Upper lobe of left lung (tissue), 6 donors: ENCODE results near the gene FAM20A. TPM values are rescaled to one million over a fixed set of nuclear protein-coding genes. Genes with fewer than 3 reads are reported as not detected.

Source experiments
- ATAC-seq, 2 donors: fragments of 200-7000 bp; cut with Tn5 transposase; one replicate each; pipeline ENCODE4 v1.9.1; 2022; ENCODE audit warnings: mild to moderate bottlenecking in 2 of 2, moderate library complexity in 2 of 2; ENCODE audit not compliant: low FRiP score in 2 of 2
- DNase-seq, 2 donors: peaks; one replicate each; pipeline ENCODE4 v3.0.0-alpha.2; 2019 to 2020
- H3K27ac ChIP-seq, 4 donors: fragments of 200-600 bp; sonication (generic); one replicate each; pipeline ENCODE4 v1.5.1; 2016 to 2019
- H3K27me3 ChIP-seq, 4 donors: fragments of 200-600 bp; sonication (generic); one replicate each; pipeline ENCODE4 v1.5.1; 2017 to 2019
- H3K36me3 ChIP-seq, 4 donors: fragments of 200-600 bp; sonication (generic); one replicate each; pipeline ENCODE4 v1.5.1; 2016 to 2019
- H3K4me1 ChIP-seq, 4 donors: fragments of 200-600 bp; sonication (generic); one replicate each; pipeline ENCODE4 v1.5.1; 2018 to 2019
- H3K4me3 ChIP-seq, 4 donors: fragments of 200-600 bp; sonication (generic); one replicate each; pipeline ENCODE4 v1.5.1; 2017 to 2019; ENCODE audit warnings: mild to moderate bottlenecking in 2 of 4, moderate library complexity in 1 of 4
- H3K9me3 ChIP-seq, 4 donors: fragments of 200-600 bp; sonication (generic); one replicate each; pipeline ENCODE4 v1.5.1; 2018 to 2019
- CTCF ChIP-seq, 6 experiments: fragments of 450-650 bp in 4 of 6; fragments of 200-600 bp in 2 of 6; sonication (generic) in 2 of 6; IDR thresholded peaks; one replicate each; pipeline ENCODE4 v1.5.1; 2016 to 2019; ENCODE audit warnings: antibody characterized with exemption in 6 of 6
- EP300 ChIP-seq, 4 donors: sonication (generic); formaldehyde crosslinking; IDR thresholded peaks; one replicate each; pipeline ENCODE4 v1.5.1; 2017; ENCODE audit warnings: antibody characterized with exemption in 4 of 4, control low read depth in 2 of 4
- POLR2A ChIP-seq, 4 donors: fragments of 450-650 bp; IDR thresholded peaks; one replicate each; pipeline ENCODE4 v1.5.1; 2016 to 2017; ENCODE audit warnings: antibody characterized with exemption in 4 of 4, mild to moderate bottlenecking in 2 of 4
- POLR2AphosphoS5 ChIP-seq, 2 donors: sonication (generic); formaldehyde crosslinking; IDR thresholded peaks; one replicate each; pipeline ENCODE4 v1.5.1; 2017; ENCODE audit warnings: antibody characterized with exemption in 2 of 2
- WGBS, 2 donors: methylation state at CpG; one replicate each; pipeline ENCODE4 v1.1.5; 2017 to 2018; 5-methylcytosine and 5-hydroxymethylcytosine counted together
- total RNA-seq, 6 donors: library from RNA; depleted of rRNA in 4 of 6; stranded (reverse); fragments of >200 nt in 4 of 6; gene quantifications; one replicate each; pipeline versions ENCODE4 v1.1.0 to v1.2.1, GENCODE V29; 2016 to 2021
- donor health status: DM: no; HTN: no; CAD: no; lungs with moderate emphysema.
- donor health status: DM: no; HTN: yes; CAD: no; lungs with severe emphysema.

The FAM20A gene
- 100 to 1,000 TPM in 2 of 6 donors, 10 to 100 TPM in 4; 40.3 to 150 (median 59.7) TPM for total RNA-seq

GRCh38 chr17:68600931-68601564 is at the start of gene FAM20A:
Gene FAM20A, minus strand, starts transcription at chr17:68601367. Its CDS starts 701 bp downstream, at chr17:68600666.
- Histone ChIP-seq H3K9me3 (no peaks in the 10 kb centered on the region), H3K4me1 (peaks cover 22 to 41% (median 28%) of the 10 kb centered on the region in 4 donors), H3K27me3 (peaks cover 0 to 21% (median 0%) of the 10 kb centered on the region in 4 donors), H3K4me3 (peak within 1 kb of the TSS; percentile 50 to 76 (median 66)), H3K27ac (peak within 1 kb of the TSS; percentile 87 to 93 (median 90)), H3K36me3 (no peaks in the 10 kb centered on the region)
- TF ChIP-seq CTCF (IDR thresholded peaks at IDR 0.05) = no peak
- peak in 2 of 4 donors; percentile 66 to 86 for TF ChIP-seq POLR2A (IDR thresholded peaks at IDR 0.05)
- no peak for TF ChIP-seq EP300 (IDR thresholded peaks at IDR 0.05)
- peak; percentile 21 to 47 for TF ChIP-seq POLR2AphosphoS5 (IDR thresholded peaks at IDR 0.05)
- DNase-seq = peak; percentile 76 to 94
- peak; percentile 53 to 82 for ATAC-seq
- 5 to 6% methylated on average over 18 of the region's 69 CpGs for WGBS, 2 donors

GRCh38 chr17:68649324-68649723 is 48.2 kb upstream of the FAM20A start:
- H3K4me1 ChIP-seq = no peaks in the 10 kb centered on the region
- whole genome bisulfite sequencing, 2 donors = 88 to 90% methylated on average over 3 of the region's 3 CpGs

GRCh38 chr17:68646626-68647526 is 45.7 kb upstream of the FAM20A start:
- no peaks in the 10 kb centered on the region for H3K9me3 ChIP-seq
- DNase-seq (peak in 1 of 2 donors; percentile 10), ATAC-seq (no peak)
- WGBS, 2 donors = 58 to 64% methylated on average over 6 to 11 of the region's 11 CpGs
- H3K27ac ChIP-seq = no peak overlapping the region
- no peaks in the 10 kb centered on the region for H3K4me1 ChIP-seq
- H3K27me3 ChIP-seq = no peaks in the 10 kb centered on the region
- no peak for TF ChIP-seq CTCF (IDR thresholded peaks at IDR 0.05)
- no peak for TF ChIP-seq POLR2A (IDR thresholded peaks at IDR 0.05)
- TF ChIP-seq POLR2AphosphoS5 (IDR thresholded peaks at IDR 0.05) = no peak
- TF ChIP-seq EP300 (IDR thresholded peaks at IDR 0.05) = no peak
- no peaks in the 10 kb centered on the region for H3K36me3 ChIP-seq
- no peak overlapping the region for H3K4me3 ChIP-seq

More at GRCh38 chr17:68649324-68649723, 48.2 kb upstream of the FAM20A start:
- Histone ChIP-seq H3K4me3 (no peak overlapping the region), H3K36me3 (no peaks in the 10 kb centered on the region), H3K27me3 (no peaks in the 10 kb centered on the region), H3K9me3 (no peaks in the 10 kb centered on the region), H3K27ac (no peak overlapping the region)
- DNase-seq (no peak), ATAC-seq (no peak)
- TF ChIP-seq POLR2A (IDR thresholded peaks at IDR 0.05) = no peak
- TF ChIP-seq CTCF (IDR thresholded peaks at IDR 0.05) = no peak
- no peak for TF ChIP-seq EP300 (IDR thresholded peaks at IDR 0.05)
- TF ChIP-seq POLR2AphosphoS5 (IDR thresholded peaks at IDR 0.05) = no peak

- H3K27me3 ChIP-seq = no peaks in the 10 kb centered on the region
- H3K27ac ChIP-seq = no peak overlapping the region
- no peaks in the 10 kb centered on the region for H3K4me1 ChIP-seq
- WGBS, 2 donors = 76 to 82% methylated on average over 4 of the region's 4 CpGs
- no peak for ATAC-seq
- H3K4me3 ChIP-seq = no peak overlapping the region
- TF ChIP-seq POLR2AphosphoS5 (IDR thresholded peaks at IDR 0.05) = no peak
- TF ChIP-seq EP300 (IDR thresholded peaks at IDR 0.05) = no peak
- TF ChIP-seq POLR2A (IDR thresholded peaks at IDR 0.05) = no peak
- TF ChIP-seq CTCF (IDR thresholded peaks at IDR 0.05) = no peak
- H3K36me3 ChIP-seq = no peaks in the 10 kb centered on the region
- H3K9me3 ChIP-seq = no peaks in the 10 kb centered on the region
- no peak for DNase-seq
These were observed 40.9 kb upstream of the FAM20A start for GRCh38 chr17:68642118-68642412.
